ENCODE results near the gene MLST8.

DNA sequence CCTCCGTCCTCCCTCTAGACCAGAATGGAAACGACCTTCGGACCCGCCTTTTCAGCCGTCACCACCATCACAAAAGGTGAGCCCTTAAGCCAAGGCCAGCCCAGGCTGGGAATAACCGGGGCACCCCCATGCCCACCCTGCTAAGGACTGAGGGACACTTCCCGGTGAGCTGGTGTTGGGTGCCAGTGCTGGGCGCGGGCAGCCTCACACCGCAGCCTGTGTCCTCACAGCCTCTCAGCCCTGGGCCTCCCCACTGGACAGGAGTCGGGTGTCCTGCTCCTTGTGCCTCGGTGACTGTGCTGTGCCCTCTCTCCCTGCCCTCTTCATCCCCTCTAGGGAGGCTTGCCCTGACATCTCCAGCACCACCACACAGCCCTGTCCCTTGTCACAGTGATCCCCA lies 39.4 kb upstream of the MLST8 start:
- no peak for TF ChIP-seq POLR2A (IDR thresholded peaks at IDR 0.05; ENCODE audit: low read depth, low read length)
- no peak for TF ChIP-seq POLR2AphosphoS5 (IDR thresholded peaks at IDR 0.05; ENCODE audit: low read depth, low read length)
- TF ChIP-seq TAF1 (IDR thresholded peaks at IDR 0.05; ENCODE audit: borderline replicate concordance, low read depth, low read length): no peak
